IMR-90 (cell line): ENCODE measurements around the gene ADGRL3. TPM values are rescaled to one million over a fixed set of nuclear protein-coding genes. Genes with fewer than 3 reads are reported as not detected.

ENCODE experiments used
- ATAC-seq: fragments of 200-7000 bp; cut with Tn5 transposase; 2 replicates; pipeline ENCODE4 v1.9.1; 2020; ENCODE audit warnings: low read depth, mild to moderate bottlenecking, moderate library complexity
- BruUV-seq: library from RNA; stranded (reverse); fragments of 400-500 nt; replicated peaks from 2 replicates; lab custom pipeline; 2021; lab: Mats Ljungman, UMichigan
- CTCF ChIA-PET: fragments of 300-600 bp; formaldehyde crosslinking; extraction: SDS; loops from one replicate; lab custom pipeline; 2021; ENCODE audit warnings: antibody characterized with exemption; lab: Yijun Ruan, JAX
- POLR2A ChIA-PET: fragments of 300-600 bp; sonication (Branson Sonifier 250); formaldehyde crosslinking; loops from one replicate; lab custom pipeline; 2022; ENCODE audit warnings: antibody characterized with exemption; ENCODE audit not compliant: unreplicated experiment; lab: Charles Lee
- DNase-seq: peaks from one replicate; pipeline ENCODE4 v3.0.0; 2013
- H2AFZ ChIP-seq: replicated peaks from 2 replicates; pipeline ENCODE3; 2013; ENCODE audit warnings: low read length, mild to moderate bottlenecking; ENCODE audit not compliant: poor library complexity
- H2AK5ac ChIP-seq: 2 replicates; pipeline ENCODE4 v1.6.1; 2013; ENCODE audit warnings: low read depth, low read length, inconsistent platforms
- H2AK9ac ChIP-seq: replicated peaks from 2 replicates; pipeline ENCODE3; 2013; ENCODE audit warnings: mild to moderate bottlenecking, low read depth, low read length, moderate library complexity; ENCODE audit not compliant: poor library complexity
- H2BK120ac ChIP-seq: 2 replicates; pipeline ENCODE4 v1.6.1; 2013; ENCODE audit warnings: low read depth, low read length, inconsistent platforms
- H2BK15ac ChIP-seq: 3 replicates; pipeline ENCODE4 v1.6.1; 2013; ENCODE audit warnings: low read depth, low read length, inconsistent platforms
- H2BK20ac ChIP-seq: 2 replicates; pipeline ENCODE4 v1.6.1; 2013; ENCODE audit warnings: low read depth, mild to moderate bottlenecking, inconsistent platforms, low read length, moderate library complexity
- H2BK5ac ChIP-seq: 2 replicates; pipeline ENCODE4 v1.6.1; 2013; ENCODE audit warnings: mild to moderate bottlenecking, low read depth, low read length, inconsistent platforms; ENCODE audit not compliant: poor library complexity, severe bottlenecking
- H3K14ac ChIP-seq: replicated peaks from 2 replicates; pipeline ENCODE4 v1.6.1; 2013; ENCODE audit warnings: low read depth, low read length, inconsistent platforms
- H3K18ac ChIP-seq: 2 replicates; pipeline ENCODE4 v1.6.1; 2013; ENCODE audit warnings: low read depth, low read length, control low read depth
- H3K23ac ChIP-seq: 2 replicates; pipeline ENCODE4 v1.6.1; 2013; ENCODE audit warnings: low read depth, low read length, inconsistent platforms
- H3K27ac ChIP-seq: 2 replicates; pipeline ENCODE4 v1.5.1; 2013; ENCODE audit warnings: mild to moderate bottlenecking, control low read depth, low read length; ENCODE audit not compliant: insufficient read depth
- H3K27me3 ChIP-seq: 2 replicates; pipeline ENCODE4 v1.6.1; 2013; ENCODE audit warnings: low read length; ENCODE audit not compliant: control insufficient read depth, insufficient read depth
- H3K36me3 ChIP-seq: 2 replicates; pipeline ENCODE4 v1.6.1; 2013; ENCODE audit warnings: low read length, mixed read lengths; ENCODE audit not compliant: control insufficient read depth, insufficient read depth
- H3K4ac ChIP-seq: 2 replicates; pipeline ENCODE4 v1.6.1; 2013; ENCODE audit warnings: low read depth, low read length, inconsistent platforms
- H3K4me1 ChIP-seq: 2 replicates; pipeline ENCODE4 v1.6.1; 2013; ENCODE audit warnings: low read length, mixed read lengths; ENCODE audit not compliant: control insufficient read depth, insufficient read depth
- H3K4me2 ChIP-seq: 2 replicates; pipeline ENCODE4 v1.6.1; 2013; ENCODE audit warnings: low read depth, mild to moderate bottlenecking, control low read depth, low read length, moderate library complexity
- H3K4me3 ChIP-seq: 2 replicates; pipeline ENCODE4 v1.5.1; 2013; ENCODE audit warnings: low read depth, mild to moderate bottlenecking, control low read depth, low read length, moderate library complexity; ENCODE audit not compliant: insufficient read depth
- H3K56ac ChIP-seq: 2 replicates; pipeline ENCODE4 v1.6.1; 2013; ENCODE audit warnings: low read length, inconsistent platforms; ENCODE audit not compliant: insufficient read depth; ENCODE audit errors: extremely low read depth
- H3K79me1 ChIP-seq, 2 experiments: 2 replicates each; pipeline ENCODE4 v1.6.1; 2013; ENCODE audit warnings: low read length in 2 of 2, inconsistent platforms in 1 of 2, low read depth in 1 of 2
- H3K9ac ChIP-seq: 2 replicates; pipeline ENCODE4 v1.6.1; 2013; ENCODE audit warnings: low read depth, low read length, control low read depth
- H3K9me1 ChIP-seq: 2 replicates; pipeline ENCODE4 v1.6.1; 2013; ENCODE audit warnings: low read length, inconsistent platforms; ENCODE audit not compliant: insufficient read depth
- H3K9me3 ChIP-seq: 2 replicates; pipeline ENCODE4 v1.6.1; 2013; ENCODE audit warnings: low read length; ENCODE audit not compliant: control insufficient read depth, insufficient read depth
- H4K20me1 ChIP-seq: 2 replicates; pipeline ENCODE4 v1.6.1; 2013; ENCODE audit warnings: low read length, inconsistent platforms; ENCODE audit not compliant: insufficient read depth
- H4K5ac ChIP-seq: 2 replicates; pipeline ENCODE4 v1.6.1; 2013; ENCODE audit warnings: mild to moderate bottlenecking, low read depth, low read length, control low read depth
- H4K8ac ChIP-seq, 2 experiments: 2 replicates each; pipeline ENCODE4 v1.6.1; 2013; ENCODE audit warnings: low read depth in 2 of 2, low read length in 2 of 2, control low read depth in 1 of 2, inconsistent platforms in 1 of 2
- H4K91ac ChIP-seq: 2 replicates; pipeline ENCODE4 v1.6.1; 2013; ENCODE audit warnings: low read depth, low read length, inconsistent platforms; ENCODE audit not compliant: insufficient read depth
- BHLHE40 ChIP-seq: fragments of 150-350 bp; IDR thresholded peaks from 2 replicates; pipeline ENCODE4 v1.6.1; 2016; ENCODE audit warnings: mild to moderate bottlenecking, low read depth, low read length
- CEBPB ChIP-seq: IDR thresholded peaks from 2 replicates; pipeline ENCODE4 v1.6.1; 2012; ENCODE audit warnings: low read depth, low read length, improper control_type of control experiment
- CHD1 ChIP-seq: IDR thresholded peaks from 2 replicates; pipeline ENCODE4 v1.6.1; 2012; ENCODE audit warnings: low read depth, low read length, improper control_type of control experiment
- ELK1 ChIP-seq: fragments of 150-350 bp; IDR thresholded peaks from 2 replicates; pipeline ENCODE4 v1.6.1; 2016; ENCODE audit warnings: low read depth, mild to moderate bottlenecking, low read length, moderate library complexity, borderline replicate concordance
- FOS ChIP-seq: fragments of 150-350 bp; IDR thresholded peaks from 2 replicates; pipeline ENCODE4 v1.6.1; 2016; ENCODE audit warnings: low read depth, low read length
- MAFK ChIP-seq: IDR thresholded peaks from 2 replicates; pipeline ENCODE4 v1.6.1; 2012; ENCODE audit warnings: low read depth, low read length, improper control_type of control experiment
- MAZ ChIP-seq: IDR thresholded peaks from 2 replicates; pipeline ENCODE4 v1.6.1; 2012; ENCODE audit warnings: low read depth, mild to moderate bottlenecking, low read length, improper control_type of control experiment, moderate library complexity, borderline replicate concordance
- NFE2L2 ChIP-seq: fragments of 150-350 bp; IDR thresholded peaks from 2 replicates; pipeline ENCODE4 v1.6.1; 2016; ENCODE audit warnings: low read depth, mild to moderate bottlenecking, low read length
- POLR2A ChIP-seq: IDR thresholded peaks from 2 replicates; pipeline ENCODE4 v1.6.1; 2012; ENCODE audit warnings: mild to moderate bottlenecking, low read depth, low read length
- RAD21 ChIP-seq: IDR thresholded peaks from 2 replicates; pipeline ENCODE4 v1.6.1; 2012; ENCODE audit warnings: low read length, improper control_type of control experiment
- RCOR1 ChIP-seq: IDR thresholded peaks from 2 replicates; pipeline ENCODE4 v1.6.1; 2012; ENCODE audit warnings: mild to moderate bottlenecking, low read length, improper control_type of control experiment; ENCODE audit not compliant: insufficient replicate concordance
- RFX5 ChIP-seq: IDR thresholded peaks from 2 replicates; pipeline ENCODE4 v1.8.0; 2012; ENCODE audit warnings: low read depth, mild to moderate bottlenecking, low read length, moderate library complexity
- USF2 ChIP-seq: fragments of 150-350 bp; IDR thresholded peaks from 2 replicates; pipeline ENCODE4 v1.6.1; 2017; ENCODE audit warnings: mild to moderate bottlenecking, antibody characterized with exemption, low read length, low read depth
- WGBS, 2 experiments: methylation state at CpG; one replicate each; pipeline versions ENCODE4 v1.1.5 to v1.1.7; 2013; ENCODE audit warnings: missing lambda C conversion rate in 2 of 2; ENCODE audit not compliant: insufficient read length in 1 of 2; ENCODE audit errors: extremely low coverage in 2 of 2; 5-methylcytosine and 5-hydroxymethylcytosine counted together
- dilution Hi-C: fragments of 300-500 bp; cut with HindIII; formaldehyde crosslinking; loops from one replicate; pipeline ENCODE4 v1.14.3; 2018; ENCODE audit warnings: low sequenced_read_pairs; ENCODE audit not compliant: unreplicated experiment
- in situ Hi-C: fragments of 300-500 bp; cut with MboI; formaldehyde crosslinking; loops from 3 replicates; pipeline ENCODE4 v1.14.3; 2019; ENCODE audit warnings: low sequenced_read_pairs, inconsistent platforms, mixed read lengths
- intact Hi-C: fragments of 100-400 bp; cut with micrococcal nuclease; formaldehyde crosslinking; loops from 2 replicates; pipeline ENCODE4 v1.10.0; 2022
- polyA plus RNA-seq, 3 experiments: library from polyadenylated mRNA; depleted of rRNA; stranded (reverse); fragments of >200 nt; gene quantifications; 2 replicates each; pipeline ENCODE4 v1.2.3, GENCODE V29; 2012; ENCODE audit warnings: low replicate concordance in 1 of 3
- total RNA-seq: library from RNA; depleted of rRNA; stranded (reverse); fragments of >200 nt; gene quantifications from 2 replicates; pipeline ENCODE4 v1.2.3, GENCODE V29; 2012

ADGRL3 gene
- total and polyA plus RNA-seq, 2 of the 4 experiments (the other 2 are of a cell fraction): 0.46 to 2.5 TPM

- H4K5ac ChIP-seq: no peak overlapping the region
- dilution Hi-C loops: no loop called here
- no peaks in the 10 kb centered on the region for H3K27me3 ChIP-seq
- H2BK120ac ChIP-seq: no peak overlapping the region
- H2AFZ ChIP-seq: no peak overlapping the region
- H3K23ac ChIP-seq: no peak overlapping the region
- ATAC-seq: no peak
- DNase-seq: no peak
- H2BK5ac ChIP-seq: no peak overlapping the region
- H3K9me1 ChIP-seq: no peaks in the 10 kb centered on the region
- H2BK15ac ChIP-seq: no peak overlapping the region
- CTCF ChIA-PET: no interaction called here
- H3K4me3 ChIP-seq: no peak overlapping the region
- no peak overlapping the region for H4K91ac ChIP-seq
- H4K20me1 ChIP-seq: no peaks in the 10 kb centered on the region
- no peaks in the 10 kb centered on the region for H3K9me3 ChIP-seq
- H3K14ac ChIP-seq: no peak overlapping the region
- no peak overlapping the region for H3K27ac ChIP-seq
- H3K9ac ChIP-seq: no peak overlapping the region
- H3K79me1 ChIP-seq: no peaks in the 10 kb centered on the region
- H3K56ac ChIP-seq: no peak overlapping the region
- H3K36me3 ChIP-seq: no peaks in the 10 kb centered on the region
- TF ChIP-seq MAZ: no peak
- TF ChIP-seq RFX5: no peak
- TF ChIP-seq CHD1: no peak
- no peak for TF ChIP-seq CEBPB
- TF ChIP-seq RCOR1: no peak
- no peak for TF ChIP-seq NFE2L2
- no peak for TF ChIP-seq POLR2A
- no peak for TF ChIP-seq RAD21
- no peak for TF ChIP-seq MAFK
- no peak for TF ChIP-seq ELK1
- no peak for TF ChIP-seq FOS
- TF ChIP-seq BHLHE40: no peak
- no peak for TF ChIP-seq USF2
- in situ Hi-C loops: no loop called here
- H3K4me1 ChIP-seq: no peaks in the 10 kb centered on the region
- no peak overlapping the region for H3K4me2 ChIP-seq
- H3K4ac ChIP-seq: no peak overlapping the region
- no TSS peak for BruUV-seq
- intact Hi-C loops: no loop called here
- H2AK9ac ChIP-seq: no peak overlapping the region
- no peak overlapping the region for H4K8ac ChIP-seq
- no peak overlapping the region for H3K18ac ChIP-seq
- POLR2A ChIA-PET: no interaction called here
- no CpG with 5 or more reads among the region's 2 CpGs for WGBS, 2 experiments
- no peak overlapping the region for H2BK20ac ChIP-seq
- H2AK5ac ChIP-seq: no peak overlapping the region
Observed at GRCh38 chr4:61243962-61244361, 43.8 kb downstream of the ADGRL3 start.
